ENCODE results near the gene STARD3NL. TPM values are rescaled to one million over a fixed set of nuclear protein-coding genes. Genes with fewer than 3 reads are reported as not detected.
"Not testable (repeated sequence)": the region's sequence is repeated elsewhere in the genome, so short reads cannot be mapped to it uniquely, and the experiment has no call there.

The STARD3NL gene
- total RNA-seq, 4 donors from 2014 or later, result 41.2 to 47.9 (median 43.6) TPM

DNA sequence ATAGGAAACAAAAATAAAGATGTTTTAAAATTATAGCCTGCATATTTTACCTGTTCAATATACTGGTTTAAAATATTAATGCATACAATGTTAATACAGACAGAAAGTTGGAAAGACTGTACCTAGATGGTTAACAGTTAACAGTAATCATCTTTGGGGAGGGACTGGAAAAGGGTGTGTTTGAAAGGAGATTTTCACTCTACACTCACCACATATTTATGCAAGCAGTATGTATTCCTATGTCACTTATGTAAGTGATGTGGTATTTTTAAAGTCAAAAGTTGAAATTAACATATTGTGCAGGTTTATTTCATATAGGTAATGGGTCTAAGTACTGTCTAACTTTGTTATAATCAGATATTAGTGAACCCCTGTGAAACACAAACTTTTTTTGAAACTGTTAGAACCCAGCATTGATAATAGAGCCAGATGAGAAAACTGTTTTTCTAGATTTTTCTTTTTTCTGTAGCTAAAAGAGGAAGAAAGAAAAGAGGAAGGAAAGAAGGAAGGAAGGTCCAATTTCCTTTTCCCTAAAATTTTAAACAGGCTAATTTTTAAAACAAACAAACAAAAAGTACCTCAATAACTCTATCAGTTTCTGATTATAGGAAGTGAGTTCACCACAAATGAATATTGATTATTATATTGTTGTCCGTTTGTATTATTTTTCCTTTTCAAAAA lies 9.0 kb upstream of the STARD3NL start:
- no peak for DNase-seq (ENCODE audit: low spot score)

GRCh38 chr7:38169847-38170246 lies 8.2 kb upstream of the STARD3NL start:
- no peak for TF ChIP-seq CTCF (IDR thresholded peaks at IDR 0.05)
- DNase-seq (ENCODE audit: low spot score), result no peak
- peak; percentile 64 for ATAC-seq (ENCODE audit: low FRiP score)

More for the DNA sequence above, 9.0 kb upstream of the STARD3NL start:
- ATAC-seq (ENCODE audit: low FRiP score), result no peak
- TF ChIP-seq CTCF (IDR thresholded peaks at IDR 0.05), result no peak

- no peak for TF ChIP-seq CTCF (IDR thresholded peaks at IDR 0.05)
- DNase-seq (ENCODE audit: low spot score) (no peak), ATAC-seq (ENCODE audit: low FRiP score) (no peak)
These were observed 6.2 kb upstream of the STARD3NL start for GRCh38 chr7:38171623-38172391.

DNA sequence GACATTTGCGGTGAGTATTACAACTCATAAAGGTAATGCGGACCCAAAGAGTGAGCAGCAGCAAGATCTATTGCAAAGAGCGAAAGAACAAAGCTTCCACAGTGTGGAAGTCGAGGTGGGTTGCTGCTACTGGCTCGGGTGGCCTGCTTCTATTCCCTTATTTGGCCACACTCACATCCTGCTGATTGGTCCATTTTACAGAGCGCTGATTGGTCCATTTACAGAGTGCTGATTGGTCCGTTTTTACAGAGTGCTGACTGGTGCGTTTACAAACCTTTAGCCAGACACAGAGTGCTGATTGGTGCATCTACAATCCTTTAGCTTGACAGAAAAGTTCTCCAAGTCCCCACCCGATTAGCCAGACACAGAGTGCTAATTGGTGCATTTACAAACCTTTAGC lies 2.5 kb upstream of the STARD3NL start:
- not testable (repeated sequence) for ATAC-seq (ENCODE audit: low FRiP score); DNase-seq (ENCODE audit: low spot score)

DNA sequence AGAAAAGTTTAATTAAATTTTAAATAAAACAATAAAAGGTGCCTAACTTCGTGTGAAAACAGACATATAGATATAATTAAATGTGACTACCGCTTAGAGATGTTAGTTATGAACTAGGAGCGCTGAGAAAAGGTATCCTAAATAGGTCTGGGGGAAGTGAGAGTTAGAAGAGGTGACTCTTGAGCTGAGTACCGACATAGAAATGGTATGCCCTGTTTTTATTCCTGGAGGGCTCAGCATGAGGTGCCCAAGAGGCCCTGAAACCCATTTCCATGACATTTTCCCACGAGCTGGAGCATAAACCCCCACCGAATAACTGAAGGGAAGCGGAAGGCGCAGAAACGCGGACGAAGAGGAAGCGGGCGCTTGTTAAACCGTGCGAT lies 433 bp upstream of the STARD3NL start:
- ATAC-seq (ENCODE audit: low FRiP score) (no peak), DNase-seq (ENCODE audit: low spot score) (no peak)
- no peak for TF ChIP-seq CTCF (IDR thresholded peaks at IDR 0.05)

DNA sequence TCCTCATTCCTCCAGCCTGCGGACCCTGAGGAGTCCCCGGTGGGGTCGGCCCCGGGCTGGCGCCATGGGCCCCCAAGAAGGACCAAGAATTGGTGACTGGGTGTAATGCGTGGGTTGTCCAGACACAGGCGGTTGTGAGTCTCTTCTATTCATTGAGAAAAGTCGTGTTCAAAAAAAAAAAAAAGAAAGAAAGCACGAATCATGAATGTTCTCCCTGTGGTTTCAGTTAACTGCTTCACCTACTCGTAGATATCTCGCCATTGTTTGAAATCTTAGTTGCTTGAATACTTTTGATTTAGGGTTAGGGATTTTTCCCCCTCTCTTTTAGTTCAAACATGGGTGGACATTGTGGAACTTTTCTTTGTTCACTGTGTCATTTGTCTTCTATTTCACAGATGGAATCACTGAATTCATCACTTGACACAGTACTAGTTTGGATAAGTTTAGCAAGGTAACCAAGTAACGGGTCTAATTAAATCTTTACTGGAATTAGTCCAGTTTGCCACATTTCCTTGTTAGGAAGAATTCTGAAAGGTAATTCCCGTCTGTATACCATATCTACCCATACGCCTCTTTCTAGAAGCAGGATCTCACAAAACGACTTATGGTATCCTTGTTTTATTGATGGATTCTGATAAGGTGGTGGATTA lies 775 bp downstream of the STARD3NL start:
- DNase-seq (ENCODE audit: low spot score) (no peak), ATAC-seq (ENCODE audit: low FRiP score) (peak; percentile 49)
- no peak for TF ChIP-seq CTCF (IDR thresholded peaks at IDR 0.05)

DNA sequence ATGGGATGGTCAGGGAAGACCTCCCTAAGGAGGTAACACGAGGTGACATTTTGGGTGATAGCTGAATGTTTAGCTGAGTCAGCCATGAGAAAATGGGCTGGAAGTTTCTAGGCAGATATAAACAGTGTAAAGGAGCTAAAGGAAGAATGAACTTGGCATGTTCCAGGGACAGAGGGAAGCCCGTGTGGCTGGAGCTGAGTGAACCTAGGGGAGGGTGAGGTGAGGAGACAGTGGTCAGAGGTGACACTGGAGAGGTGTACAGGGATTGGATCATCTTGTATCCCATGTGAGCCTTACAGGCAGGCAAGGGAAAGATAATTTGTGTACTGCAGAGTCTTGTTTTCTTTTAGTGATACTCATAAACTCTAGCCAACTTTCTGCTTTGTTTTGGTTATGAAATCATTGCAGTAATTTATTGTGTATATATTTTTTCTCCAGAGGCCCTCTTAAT lies 1.8 kb downstream of the STARD3NL start:
- no peak for DNase-seq (ENCODE audit: low spot score)
- no peak for TF ChIP-seq CTCF (IDR thresholded peaks at IDR 0.05)
- no peak for ATAC-seq (ENCODE audit: low FRiP score)
